Brain pericyte (primary cell): ENCODE data around the gene PLAGL1.
"Not testable (repeated sequence)": the region's sequence is repeated elsewhere in the genome, so short reads cannot be mapped to it uniquely, and the experiment has no call there.

Source experiments
- DNase-seq: peaks from one replicate; pipeline ENCODE4 v3.0.0-alpha.2; 2012; ENCODE audit warnings: low read depth, low spot score

Gene PLAGL1

GRCh38 chr6:144009628-144010027 lies 1.6 kb upstream of the PLAGL1 start:
- DNase-seq = not testable (repeated sequence)

DNA sequence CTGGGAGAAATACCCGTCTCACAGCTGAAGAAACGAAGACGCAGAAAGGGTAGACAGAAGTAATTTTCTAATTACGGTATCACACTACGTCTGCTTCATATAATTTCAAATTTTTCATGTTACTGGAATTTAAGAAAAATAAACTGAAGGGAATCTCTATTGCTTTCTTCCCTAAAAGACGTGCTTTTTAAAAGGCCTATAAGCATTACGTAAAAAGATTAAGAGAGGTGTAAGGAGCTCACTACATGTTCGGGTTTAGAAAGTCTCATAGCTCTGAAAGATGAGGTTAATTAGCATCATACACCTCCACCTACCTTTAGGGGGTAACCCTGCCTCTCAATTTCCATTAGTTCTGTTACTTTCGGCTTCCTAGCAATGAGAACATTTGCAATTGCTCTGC lies 787 bp upstream of the PLAGL1 start:
- no peak for DNase-seq

- DNase-seq = no peak
These were observed 460 bp downstream of the PLAGL1 start for GRCh38 chr6:144007478-144008119.

GRCh38 chr6:144006736-144007477 lies 1.2 kb downstream of the PLAGL1 start:
- DNase-seq = no peak

- no peak for DNase-seq
These were observed 8.7 kb downstream of the PLAGL1 start for GRCh38 chr6:143999406-143999805.

DNA sequence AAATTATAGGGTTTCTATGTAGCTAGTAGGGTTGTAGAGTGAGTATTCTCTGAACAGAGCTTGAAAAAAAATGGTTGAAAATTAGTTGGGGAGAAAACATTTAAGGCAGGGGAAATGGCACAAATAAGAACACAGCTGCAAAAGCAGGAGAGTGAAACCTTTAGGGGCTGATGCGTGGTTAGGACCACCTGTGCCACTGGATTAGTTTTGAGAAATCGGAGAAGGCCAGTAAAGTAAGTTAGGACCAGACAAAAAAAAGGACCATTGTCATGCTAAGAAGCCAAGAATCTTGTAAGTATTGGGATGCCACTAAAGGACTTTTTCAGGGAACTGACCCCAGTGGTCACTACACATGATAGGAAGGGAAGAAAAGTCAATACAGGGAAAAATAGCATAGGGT lies 9.4 kb downstream of the PLAGL1 start:
- DNase-seq = no peak

DNA sequence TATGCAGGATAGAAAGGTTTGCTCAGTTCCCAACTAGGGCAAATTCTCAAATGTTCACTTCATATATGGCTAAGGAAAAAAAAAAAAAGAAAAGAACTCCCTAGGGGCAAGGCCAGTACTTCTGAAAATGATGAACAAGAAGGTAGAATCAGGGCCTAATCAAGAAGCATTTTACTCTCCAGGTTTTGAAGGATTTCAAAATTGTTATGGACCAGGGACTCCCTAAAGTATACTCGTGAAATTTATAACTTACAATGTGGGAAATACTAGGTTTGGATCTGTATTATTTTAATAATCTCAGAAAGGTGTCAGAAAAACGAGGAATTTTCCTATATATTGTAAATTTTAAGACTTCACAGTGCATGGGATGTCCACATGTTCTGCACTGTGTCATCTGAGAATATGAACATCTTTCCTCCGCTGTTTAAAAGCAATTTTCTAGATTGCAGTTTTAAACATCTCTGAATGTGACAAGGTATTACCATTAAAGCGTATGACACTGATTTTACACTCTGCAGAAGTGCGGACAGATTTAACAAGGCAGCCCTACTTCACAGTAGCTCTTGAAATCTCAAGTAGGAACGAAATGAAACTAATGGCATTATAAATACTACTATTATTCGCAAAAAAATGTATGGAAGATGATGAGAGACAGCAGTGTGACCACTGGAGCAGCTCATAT lies 14.0 kb downstream of the PLAGL1 start:
- DNase-seq = no peak

- DNase-seq = no peak
These were observed 15.8 kb downstream of the PLAGL1 start for GRCh38 chr6:143992285-143992684.

DNA sequence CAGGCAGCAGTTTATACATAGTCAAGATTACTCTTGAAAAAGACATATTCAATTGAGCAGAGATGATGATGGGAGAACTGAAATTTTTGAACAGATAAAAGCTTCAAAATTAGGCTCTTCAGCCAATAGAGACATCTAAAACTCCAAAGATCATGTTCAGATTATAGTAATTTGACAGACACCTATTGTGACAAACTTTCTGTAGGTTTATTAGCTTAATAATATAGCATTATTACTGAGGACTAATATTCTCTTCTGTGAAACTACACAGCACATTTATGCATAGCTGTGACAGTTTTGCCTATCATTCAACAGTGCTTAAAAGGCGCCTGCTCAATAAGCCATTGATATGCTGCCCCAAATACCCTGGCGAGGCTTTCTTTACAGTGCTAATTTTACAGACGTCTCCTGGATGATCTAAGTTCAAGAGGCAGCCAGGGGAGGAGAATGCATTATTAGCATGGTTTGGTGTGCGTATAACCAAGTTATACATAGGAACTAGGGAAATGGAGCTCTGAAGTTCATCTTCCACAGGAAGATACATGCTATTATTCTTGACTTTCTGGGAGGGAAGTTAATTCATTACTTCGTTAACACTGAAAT lies 21.5 kb downstream of the PLAGL1 start:
- DNase-seq = no peak

DNA sequence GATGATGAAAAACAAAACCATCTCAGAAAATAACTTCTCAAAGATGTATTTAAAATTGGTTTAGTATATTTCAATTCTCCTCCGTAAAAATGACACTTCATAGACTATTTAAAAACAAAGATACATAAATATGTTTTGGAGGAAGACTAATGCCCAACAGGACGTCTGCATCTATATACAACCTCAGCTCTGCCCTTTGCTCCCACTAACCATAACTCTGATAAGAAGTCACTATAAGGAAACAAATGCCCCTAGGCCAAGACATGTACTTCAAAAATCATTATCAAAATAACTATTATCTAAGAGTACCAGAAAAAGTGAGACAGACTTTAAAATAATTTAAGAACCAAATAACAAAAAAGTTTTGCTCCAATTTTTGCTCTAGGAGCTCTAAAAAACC lies 23.4 kb downstream of the PLAGL1 start:
- no peak for DNase-seq

GRCh38 chr6:143982968-143983367 lies 25.1 kb downstream of the PLAGL1 start:
- no peak for DNase-seq

GRCh38 chr6:143980921-143981320 lies 27.1 kb downstream of the PLAGL1 start:
- DNase-seq = no peak

GRCh38 chr6:143976806-143977349 lies 31.2 kb downstream of the PLAGL1 start:
- no peak for DNase-seq

- no peak for DNase-seq
These were observed 34.0 kb downstream of the PLAGL1 start for GRCh38 chr6:143974089-143974488.

DNA sequence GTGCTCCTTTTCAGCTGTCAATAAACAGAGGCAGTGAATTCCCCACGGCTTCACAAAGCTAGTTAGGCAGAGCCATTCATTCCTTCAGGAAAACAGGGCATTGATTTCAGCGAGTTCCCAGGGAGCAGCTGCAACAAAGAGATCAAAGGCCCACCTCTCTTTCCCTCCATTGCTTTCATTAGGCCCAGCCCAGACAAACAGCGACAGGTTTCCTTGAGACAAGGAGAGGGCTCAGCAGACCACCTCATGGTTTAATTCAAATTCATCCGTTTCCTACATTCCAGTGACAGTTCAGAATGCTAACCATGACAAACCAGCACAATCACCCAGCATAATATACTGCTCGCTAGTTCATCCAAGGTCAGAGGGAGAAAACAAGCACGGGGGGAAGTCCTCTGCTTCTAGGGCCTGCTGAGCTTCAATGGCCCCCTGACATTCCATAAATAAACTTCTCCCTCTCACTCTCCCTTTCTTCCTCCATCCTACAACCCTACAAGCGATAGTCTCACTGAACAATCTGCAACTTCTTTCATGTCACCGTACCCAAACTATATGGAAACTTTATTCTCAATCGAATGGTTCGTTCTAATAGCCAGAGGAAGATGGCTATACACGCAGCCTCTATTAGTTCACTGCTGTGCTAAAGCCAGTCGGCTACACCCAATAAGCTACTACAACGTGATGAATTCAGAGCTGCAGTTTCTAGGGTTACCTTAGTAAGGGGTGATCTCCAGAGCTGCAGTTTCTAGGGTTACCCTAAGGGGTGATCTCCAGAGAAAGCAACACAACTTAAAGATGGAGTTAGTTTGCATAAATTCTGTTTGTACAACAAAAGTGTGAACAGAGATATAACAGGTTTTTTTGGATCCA lies 34.7 kb downstream of the PLAGL1 start:
- no peak for DNase-seq

GRCh38 chr6:143971482-143972205 lies 36.4 kb downstream of the PLAGL1 start:
- no peak for DNase-seq

DNA sequence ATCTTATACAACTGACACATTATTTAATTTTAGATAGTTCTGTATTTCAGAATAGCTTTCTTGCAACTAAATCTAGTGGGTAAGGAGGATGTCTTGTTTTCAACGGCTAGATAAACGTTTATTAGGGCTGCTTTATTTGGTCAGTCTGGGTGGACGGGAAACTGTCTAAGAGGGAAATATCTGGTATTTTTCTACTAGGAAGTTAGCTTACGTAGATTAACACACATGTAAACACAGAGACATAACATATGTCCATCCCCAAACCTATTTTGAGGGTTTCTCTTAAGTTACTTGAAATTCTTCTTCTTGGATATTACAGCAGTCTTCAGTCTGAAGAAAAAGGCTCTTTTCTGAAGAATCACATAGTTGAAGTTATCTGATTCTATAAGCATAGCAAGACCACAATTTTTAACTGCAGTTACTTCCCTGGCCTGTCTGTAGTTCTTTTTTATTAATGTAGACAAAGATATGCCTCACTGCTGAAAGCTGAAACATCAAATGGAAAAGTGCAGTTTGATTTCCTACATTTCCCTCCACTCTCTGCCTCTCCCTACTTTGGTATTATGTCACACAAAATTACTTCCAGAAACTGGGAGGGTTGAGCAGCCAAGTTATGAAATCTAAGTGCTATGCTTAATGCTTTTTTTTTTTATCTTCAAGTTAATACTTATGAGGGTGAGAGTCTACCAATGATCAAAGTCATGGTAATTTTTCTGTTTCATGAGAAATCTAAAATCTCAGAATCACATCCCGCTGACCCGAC lies 37.4 kb downstream of the PLAGL1 start:
- DNase-seq = no peak

DNA sequence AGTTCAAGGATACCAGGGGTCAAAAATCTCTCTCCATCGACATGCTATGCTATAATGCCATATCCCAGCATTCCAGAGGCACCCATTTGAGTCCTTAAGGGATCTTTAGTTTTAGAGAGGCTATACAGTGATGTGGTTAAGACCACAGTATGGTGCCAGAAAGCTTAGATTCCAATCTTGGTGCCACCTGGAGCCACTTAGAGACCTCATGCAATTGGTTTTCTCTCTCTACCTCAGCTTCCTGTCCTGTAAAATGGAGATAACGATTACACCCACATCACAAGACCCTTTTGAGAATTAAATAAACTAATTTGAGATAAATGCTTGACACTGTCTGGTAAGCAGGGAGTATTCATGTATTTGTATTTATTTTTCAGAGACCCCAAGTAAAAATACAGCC lies 39.0 kb downstream of the PLAGL1 start:
- no peak for DNase-seq

DNA sequence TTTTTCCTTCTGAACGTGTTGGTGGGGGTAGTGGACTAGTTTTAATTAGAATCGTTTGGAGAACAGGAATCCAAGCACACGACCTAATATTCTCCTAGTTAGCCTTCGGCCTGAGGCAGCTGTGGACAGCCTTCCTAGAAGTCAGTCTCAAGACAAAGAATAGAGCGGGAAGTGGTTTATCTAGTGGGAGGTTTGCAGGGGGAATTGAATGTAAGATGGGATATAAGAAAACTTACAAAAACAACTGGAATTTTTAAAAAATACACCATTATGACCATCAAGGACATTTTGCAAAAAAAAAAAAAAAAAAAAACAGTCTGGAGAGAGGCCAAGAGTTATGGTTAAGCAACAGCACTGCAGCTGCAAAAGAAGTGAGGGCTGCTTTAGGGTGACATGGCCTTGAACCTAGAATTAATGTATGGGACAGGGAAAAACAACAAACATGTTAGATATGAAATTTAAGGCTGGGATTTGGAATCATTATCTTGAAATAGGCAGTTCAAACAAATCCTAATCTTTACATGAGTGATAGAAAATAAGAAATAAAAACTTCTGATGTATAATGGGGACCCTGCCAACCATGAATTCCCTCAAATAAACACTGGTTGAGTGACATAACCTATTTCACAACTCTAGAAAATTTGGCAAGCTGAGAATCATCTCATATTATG lies 40.2 kb downstream of the PLAGL1 start:
- DNase-seq = peak; percentile 12
